Left renal cortex interstitium (tissue), 4 donors: ENCODE results near the gene PRR30. TPM values are rescaled to one million over a fixed set of nuclear protein-coding genes. Genes with fewer than 3 reads are reported as not detected.

Source experiments
- DNase-seq, 4 donors: peaks; one replicate each; pipeline ENCODE4 v3.0.0-alpha.2; 2013; ENCODE audit warnings: low read depth in 4 of 4, low spot score in 2 of 4, missing footprints in 1 of 4
- polyA plus RNA-seq, 4 donors: library from polyadenylated mRNA; unstranded; fragments of 120-200 nt; gene quantifications; one replicate each; pipeline ENCODE4 v1.2.1, GENCODE V29; 2013; ENCODE audit not compliant: insufficient read length in 4 of 4

PRR30 gene
- polyA plus RNA-seq, 4 donors = not detected

- no peak for DNase-seq
Measured at GRCh38 chr2:27155069-27155520, 15.9 kb upstream of the PRR30 start.

GRCh38 chr2:27154488-27154887 is 15.3 kb upstream of the PRR30 start:
- peak in 2 of 4 donors; percentile 28 to 34 for DNase-seq

DNA sequence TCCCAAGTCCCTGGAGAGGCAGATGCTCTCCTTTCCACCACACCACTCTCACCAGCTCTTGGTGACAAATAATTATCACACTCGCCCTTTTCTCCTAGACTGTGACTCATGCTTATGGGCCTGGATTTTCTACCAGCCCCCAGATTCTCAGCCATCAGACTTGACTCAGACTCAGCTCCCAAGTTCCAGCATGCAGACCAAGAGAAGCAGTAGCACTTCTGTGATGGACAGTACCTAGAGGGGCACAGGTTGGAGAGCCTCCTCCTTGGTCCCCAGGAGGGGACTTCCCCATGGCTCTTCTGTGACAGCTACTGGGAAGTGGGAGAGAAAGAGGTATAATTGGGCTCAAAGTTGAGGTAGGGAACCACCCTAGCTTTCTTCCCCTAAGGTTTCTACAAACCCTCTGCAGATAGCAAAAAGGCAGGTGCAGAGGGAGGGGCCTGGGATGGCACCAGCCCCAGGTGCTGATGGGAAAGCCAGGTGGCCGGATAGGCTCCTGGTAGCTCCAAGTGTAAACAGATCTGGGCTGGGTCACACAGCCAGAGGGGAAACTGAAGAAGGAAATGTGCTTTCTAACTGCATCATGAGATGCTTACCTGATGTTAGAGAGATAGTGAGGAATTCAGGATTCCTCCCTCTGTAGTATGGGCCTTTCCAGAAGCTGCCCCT is 13.7 kb upstream of the PRR30 start:
- DNase-seq = no peak

DNA sequence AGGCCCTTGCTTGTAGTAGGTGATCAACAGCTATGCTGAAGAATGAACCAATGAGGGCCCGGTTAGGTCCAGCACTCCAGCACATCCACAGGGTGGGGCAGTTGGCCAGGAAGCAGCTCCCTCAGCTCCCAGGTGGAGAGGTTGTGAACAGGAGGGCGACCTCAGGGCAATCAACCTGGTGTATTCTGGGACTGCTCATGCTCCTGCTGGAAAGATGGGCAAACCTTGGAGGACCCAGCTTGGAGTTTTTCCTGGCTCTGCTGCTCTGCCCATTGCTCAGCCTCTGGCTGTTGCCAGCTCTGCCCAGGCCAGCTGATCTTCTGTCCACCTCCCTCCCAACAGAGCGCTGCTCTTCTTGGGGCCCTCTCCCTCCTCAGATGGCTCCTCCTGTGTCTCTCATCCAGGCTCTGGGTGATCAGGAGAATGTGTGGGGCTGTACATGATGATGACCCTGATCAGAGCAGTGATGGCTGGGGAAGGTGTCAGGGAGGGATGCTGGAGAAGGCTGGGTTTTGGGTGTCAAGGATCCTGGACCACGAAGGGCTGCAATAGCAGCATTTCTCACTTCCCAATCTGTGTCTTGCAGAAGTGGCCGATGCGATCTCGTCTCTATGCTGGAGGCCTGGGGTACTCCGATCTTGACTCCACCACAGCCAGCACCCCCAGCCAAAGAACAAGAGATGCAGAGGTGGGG is 13.0 kb upstream of the PRR30 start:
- no peak for DNase-seq

GRCh38 chr2:27150639-27151230 is 11.5 kb upstream of the PRR30 start:
- DNase-seq = no peak

DNA sequence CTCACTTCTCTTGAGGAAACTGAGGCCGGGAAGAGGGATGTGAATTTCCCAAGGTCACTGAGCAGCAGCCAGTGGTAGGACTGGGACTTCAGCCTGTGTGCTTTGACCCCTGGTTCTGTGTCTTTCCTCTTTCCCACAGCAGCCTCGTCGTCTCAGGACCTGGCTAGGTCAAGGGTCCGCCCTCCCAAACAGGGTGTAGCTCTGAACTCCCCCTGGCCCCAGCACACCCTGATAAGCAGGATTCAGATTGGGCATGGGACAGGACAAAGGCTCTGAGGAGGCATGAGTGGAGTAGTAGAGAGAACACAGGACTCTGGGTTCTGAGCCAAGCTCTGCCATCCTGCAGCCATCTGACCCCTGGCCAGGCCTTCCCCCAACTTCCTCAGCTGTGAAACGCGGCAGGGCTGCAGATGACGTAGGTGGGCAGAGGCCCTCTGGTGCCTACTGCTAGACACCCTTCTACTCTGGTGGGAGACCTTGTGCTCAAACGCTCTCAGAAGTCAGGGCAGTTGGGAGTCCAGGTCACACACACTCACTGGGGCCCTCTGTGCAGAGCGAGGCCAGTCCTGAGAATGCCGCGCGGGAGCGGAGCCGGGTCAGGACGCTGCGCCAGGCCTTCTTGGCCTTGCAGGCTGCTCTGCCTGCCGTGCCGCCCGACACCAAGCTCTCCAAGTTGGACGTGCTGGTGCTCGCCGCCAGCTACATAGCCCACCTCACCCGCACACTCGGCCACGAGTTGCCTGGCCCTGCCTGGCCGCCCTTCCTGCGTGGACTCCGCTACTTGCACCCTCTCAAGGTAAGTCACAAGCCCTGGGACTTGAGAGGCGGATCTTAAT is 10.6 kb upstream of the PRR30 start:
- no peak for DNase-seq

DNA sequence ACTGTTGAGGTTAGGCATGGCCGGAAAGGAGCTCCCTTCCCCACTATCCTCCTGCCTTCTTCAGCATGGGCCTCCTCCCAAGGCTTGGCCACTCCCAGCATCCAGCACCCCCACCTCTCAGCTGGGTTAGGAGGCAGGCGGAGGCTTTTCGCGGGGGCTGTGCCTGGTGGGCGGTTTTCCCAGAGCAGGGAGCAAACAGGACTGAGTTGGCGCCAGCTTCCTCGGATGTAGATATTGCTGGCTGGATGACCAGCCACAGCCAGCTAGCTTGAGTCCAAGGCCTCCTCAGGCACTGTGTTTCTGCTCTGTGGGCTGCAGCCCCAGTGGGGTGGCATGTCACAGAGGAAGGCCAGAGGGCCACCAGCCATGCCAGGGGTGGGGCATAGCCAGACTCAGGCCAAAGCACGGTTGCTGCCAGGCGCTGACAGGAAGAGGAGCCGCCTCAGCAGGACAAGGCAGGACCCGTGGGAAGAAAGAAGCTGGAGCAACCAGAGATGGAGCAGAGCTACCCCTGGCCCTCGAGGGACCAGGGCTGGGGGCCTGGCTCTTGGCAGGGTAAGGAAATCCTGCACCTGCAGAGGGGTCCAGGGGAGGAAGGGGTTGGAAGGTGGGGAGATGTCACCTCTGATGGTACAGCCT is 9.7 kb upstream of the PRR30 start, which contains the start of gene TCF23:
Gene TCF23 (plus strand): TSS at position 204 of the 639 bp plus-strand sequence. CDS start 130 bp downstream, at position 334.
- peak in 2 of 4 donors; percentile 23 to 36 for DNase-seq

GRCh38 chr2:27147935-27148334 is 8.7 kb upstream of the PRR30 start:
- DNase-seq = no peak

GRCh38 chr2:27145682-27146081 is 6.5 kb upstream of the PRR30 start:
- DNase-seq = no peak

- DNase-seq = no peak
Measured at GRCh38 chr2:27143285-27143684, 4.1 kb upstream of the PRR30 start.

- no peak for DNase-seq
Measured at GRCh38 chr2:27138111-27138510, 1.1 kb downstream of the PRR30 start.

GRCh38 chr2:27137322-27137935 is 1.8 kb downstream of the PRR30 start:
- DNase-seq = no peak

DNA sequence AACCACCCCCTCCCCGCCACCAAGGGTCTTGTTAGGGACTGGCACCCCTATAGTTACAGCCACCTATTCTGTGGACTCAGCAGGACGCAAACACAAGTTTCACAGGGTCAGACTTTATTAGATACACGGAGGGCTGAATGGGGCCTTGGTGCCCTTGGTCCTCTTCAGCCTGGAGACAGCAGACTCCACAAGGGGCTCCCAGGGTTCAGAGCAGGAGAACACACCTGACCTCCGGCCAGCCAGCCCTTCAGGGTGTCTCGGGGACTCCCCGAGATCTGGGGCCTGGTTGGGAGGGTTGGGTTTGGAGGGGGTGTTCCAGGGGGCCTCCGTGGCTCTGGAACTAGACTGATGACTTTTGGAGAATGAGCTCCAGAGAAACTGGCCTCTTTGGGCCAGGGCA is 2.5 kb downstream of the PRR30 start:
- DNase-seq = no peak

DNA sequence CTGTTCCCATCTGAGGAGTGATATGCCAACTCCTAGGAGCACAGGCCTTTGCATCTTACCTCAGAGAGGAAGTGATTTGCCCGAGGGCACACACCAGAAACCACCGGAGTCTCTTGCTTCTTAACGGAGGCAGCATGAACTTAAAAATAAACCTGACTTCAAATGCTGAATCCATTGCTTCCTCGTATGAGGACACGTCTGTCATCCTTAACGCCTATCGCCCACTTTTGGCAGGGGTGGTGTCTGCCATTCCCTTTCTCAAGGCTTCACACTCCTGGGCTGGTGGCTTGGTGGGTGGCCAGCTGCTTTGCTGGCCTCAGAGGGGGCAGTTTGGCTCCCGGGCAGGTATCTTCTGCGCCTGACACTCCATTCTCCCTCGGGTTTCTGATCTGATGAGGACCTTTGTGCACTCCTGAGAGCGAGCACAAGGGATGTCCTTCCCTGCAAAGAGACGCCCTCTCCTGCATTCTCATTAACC is 3.7 kb downstream of the PRR30 start:
- no peak for DNase-seq

GRCh38 chr2:27134781-27135477 is 4.3 kb downstream of the PRR30 start:
- no peak for DNase-seq

- peak; percentile 87 to 96 (median 92) for DNase-seq
Measured at GRCh38 chr2:27133905-27134780, 5.1 kb downstream of the PRR30 start, which contains the start of gene PREB. Gene PREB (minus strand): TSS chr2:27134636. CDS start chr2:27134421, 215 bp downstream.

DNA sequence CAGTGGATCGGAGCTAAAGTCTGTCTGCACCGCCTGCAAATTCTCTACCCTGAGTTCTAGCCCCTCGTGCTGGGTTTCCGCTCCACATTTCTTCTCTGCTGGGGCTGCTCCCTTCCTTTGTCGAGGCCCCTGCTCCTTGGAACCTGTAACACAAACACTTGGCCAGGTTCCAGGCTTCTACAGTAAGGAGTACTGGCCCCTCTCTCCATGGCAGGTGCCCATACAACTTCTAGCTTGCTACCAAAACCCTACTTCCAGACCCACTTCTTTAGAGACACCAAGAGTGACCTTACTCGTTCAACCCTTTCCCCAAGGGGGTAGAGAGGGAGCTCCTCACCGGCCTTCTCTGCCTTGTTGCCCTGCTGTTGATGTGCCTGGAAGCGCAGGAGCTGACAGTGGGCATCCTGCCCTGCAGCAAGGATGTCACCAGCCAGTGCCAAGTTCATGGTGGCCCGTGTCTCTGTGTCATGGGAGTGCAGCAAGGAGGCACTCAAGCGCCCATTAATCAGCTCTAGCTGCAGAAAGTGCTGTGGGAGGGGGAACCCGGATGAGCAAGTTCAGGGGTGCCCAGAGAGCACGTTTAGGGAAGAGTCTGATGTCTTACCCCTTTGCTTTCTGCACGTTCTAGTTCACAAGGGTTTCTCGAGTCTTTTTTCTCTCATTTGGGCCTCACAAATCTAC is 5.9 kb downstream of the PRR30 start:
- DNase-seq = no peak
